ENCODE data around the gene IFNL3.
"Not testable (repeated sequence)": the region's sequence is repeated elsewhere in the genome, so short reads cannot be mapped to it uniquely, and the experiment has no call there.

DNA sequence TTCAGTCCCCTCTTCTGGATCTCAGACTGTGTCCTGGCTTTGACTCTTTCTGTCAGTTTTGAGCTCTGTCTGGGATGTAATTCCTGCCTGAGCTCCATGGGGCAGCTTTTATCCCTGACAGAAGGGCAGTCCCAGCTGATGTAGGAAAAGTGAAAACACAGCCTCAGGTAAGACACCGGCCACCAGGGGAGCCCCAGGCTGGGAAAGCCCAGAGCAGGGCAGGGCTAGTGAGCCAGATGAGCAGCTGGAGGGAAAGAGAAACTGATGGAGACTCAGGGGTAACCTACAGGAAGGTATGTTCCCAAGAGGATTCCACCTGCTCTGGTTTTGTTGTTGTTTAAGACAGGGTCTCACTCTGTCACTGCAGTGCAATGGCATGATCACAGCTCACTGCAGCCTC, 360 bp upstream of the IFNL3 start:
- not testable (repeated sequence) for TF ChIP-seq POLR2AphosphoS5 (IDR thresholded peaks at IDR 0.05; ENCODE audit: borderline replicate concordance, low read depth, low read length); EZH2 (IDR thresholded peaks at IDR 0.05); FOXP2 (optimal IDR thresholded peaks at IDR 0.05; ENCODE audit: control extremely low read depth, extremely low read length, insufficient read depth)
